ENCODE results near the gene PREPL. TPM values are rescaled to one million over a fixed set of nuclear protein-coding genes. Genes with fewer than 3 reads are reported as not detected.

The PREPL gene
- total RNA-seq, 1 donor from 2014 or later: 73.6 TPM

DNA sequence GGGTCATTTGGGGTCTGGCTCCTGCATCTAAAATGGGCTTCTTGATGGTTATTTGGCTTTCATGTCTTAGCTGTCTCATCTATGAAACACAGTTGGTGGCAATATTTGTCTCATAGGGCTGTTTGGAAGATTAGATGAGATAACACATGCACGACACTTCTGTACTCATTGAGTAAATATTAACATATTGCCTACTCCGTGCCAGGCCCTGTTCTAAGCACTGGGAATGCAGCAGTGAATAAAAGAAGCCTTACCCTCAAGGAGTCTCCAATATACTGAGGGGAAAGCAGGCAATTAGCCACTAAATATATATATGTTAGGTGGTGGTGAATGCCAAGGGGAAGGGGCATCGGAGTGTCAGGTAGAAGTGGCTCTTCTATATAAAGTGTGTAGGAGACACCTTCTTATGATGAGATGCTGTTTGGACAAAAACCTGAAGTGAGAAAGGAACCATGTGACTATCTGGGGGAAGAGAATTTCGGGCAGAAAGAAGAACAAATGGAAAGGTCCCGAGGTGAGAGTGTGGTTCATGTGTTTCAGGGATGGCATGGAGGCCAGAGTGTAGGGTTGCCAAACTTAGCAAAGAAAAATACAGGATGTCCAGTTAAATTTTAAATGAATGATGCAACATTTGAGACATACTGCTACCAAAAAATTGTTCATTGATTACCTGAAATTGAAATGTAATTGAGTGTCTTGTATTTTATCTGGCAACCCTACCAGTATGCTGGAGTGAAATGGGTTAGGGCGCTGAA, 74.2 kb downstream of the PREPL start:
- Histone ChIP-seq H3K27me3 (ENCODE audit: control insufficient read depth in 3 of 3, insufficient read depth in 3 of 3, low read length in 3 of 3) (peaks cover 0 to 1% (median 0%) of the 10 kb centered on the region in 3 donors), H3K27ac (ENCODE audit: low read depth, low read length) (no peak overlapping the region), H3K4me3 (ENCODE audit: low read length in 3 of 3) (no peak overlapping the region), H3K9me3 (ENCODE audit: control insufficient read depth in 3 of 3, low read length in 3 of 3) (no peaks in the 10 kb centered on the region), H3K9ac (ENCODE audit: low read depth in 1 of 3, low read length in 3 of 3) (no peak overlapping the region), H3K4me1 (ENCODE audit: control insufficient read depth in 3 of 3, insufficient read depth in 3 of 3, low read length in 3 of 3) (peaks cover 0 to 8% (median 6%) of the 10 kb centered on the region in 3 donors), H3K36me3 (ENCODE audit: control insufficient read depth in 3 of 3, insufficient read depth in 3 of 3, low read length in 3 of 3) (no peaks in the 10 kb centered on the region)

- Histone ChIP-seq H3K9ac (ENCODE audit: low read depth in 1 of 3, low read length in 3 of 3) (no peak overlapping the region), H3K4me1 (ENCODE audit: control insufficient read depth in 3 of 3, insufficient read depth in 3 of 3, low read length in 3 of 3) (peaks cover 0 to 5% (median 0%) of the 10 kb centered on the region in 3 donors), H3K27me3 (ENCODE audit: control insufficient read depth in 3 of 3, insufficient read depth in 3 of 3, low read length in 3 of 3) (no peaks in the 10 kb centered on the region), H3K9me3 (ENCODE audit: control insufficient read depth in 3 of 3, low read length in 3 of 3) (no peaks in the 10 kb centered on the region), H3K4me3 (ENCODE audit: low read length in 3 of 3) (no peak overlapping the region), H3K36me3 (ENCODE audit: control insufficient read depth in 3 of 3, insufficient read depth in 3 of 3, low read length in 3 of 3) (no peaks in the 10 kb centered on the region), H3K27ac (ENCODE audit: low read depth, low read length) (no peak overlapping the region)
These were observed 75.0 kb downstream of the PREPL start for GRCh38 chr2:44286119-44286883.

GRCh38 chr2:44285174-44285573, 76.1 kb downstream of the PREPL start:
- no peak overlapping the region for H3K4me3 ChIP-seq (ENCODE audit: low read length in 3 of 3)
- H3K36me3 ChIP-seq (ENCODE audit: control insufficient read depth in 3 of 3, insufficient read depth in 3 of 3, low read length in 3 of 3): no peaks in the 10 kb centered on the region
- no peaks in the 10 kb centered on the region for H3K27me3 ChIP-seq (ENCODE audit: control insufficient read depth in 3 of 3, insufficient read depth in 3 of 3, low read length in 3 of 3)
- no peaks in the 10 kb centered on the region for H3K9me3 ChIP-seq (ENCODE audit: control insufficient read depth in 3 of 3, low read length in 3 of 3)
- no peaks in the 10 kb centered on the region for H3K4me1 ChIP-seq (ENCODE audit: control insufficient read depth in 3 of 3, insufficient read depth in 3 of 3, low read length in 3 of 3)
- no peak overlapping the region for H3K9ac ChIP-seq (ENCODE audit: low read depth in 1 of 3, low read length in 3 of 3)
- no peak overlapping the region for H3K27ac ChIP-seq (ENCODE audit: low read depth, low read length)

DNA sequence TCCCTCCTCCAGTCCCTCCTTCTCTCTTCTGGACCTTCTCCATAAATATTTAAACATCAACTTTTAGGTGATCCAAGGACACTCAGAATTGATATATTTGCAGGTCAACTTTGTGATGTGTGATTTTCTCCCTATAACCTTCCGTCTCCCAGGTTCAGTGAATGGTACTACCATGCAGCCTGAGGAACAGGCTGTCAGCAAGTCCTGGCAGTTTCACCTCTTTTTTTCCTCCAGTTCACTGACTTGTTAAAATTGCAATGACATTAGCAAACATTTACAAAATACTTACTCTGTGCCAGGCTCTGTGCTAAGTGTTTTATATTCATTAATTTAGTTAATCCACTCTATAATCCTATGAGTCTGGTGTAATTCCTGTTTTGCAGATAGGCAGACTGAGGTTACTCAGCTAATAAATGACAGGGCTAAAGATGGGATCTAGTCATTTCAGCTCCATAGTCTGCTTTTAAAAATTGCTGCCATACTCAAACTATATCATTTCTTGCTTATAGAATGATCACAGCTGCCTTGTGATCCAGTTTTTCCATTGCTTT, 78.1 kb downstream of the PREPL start:
- H3K4me1 ChIP-seq (ENCODE audit: control insufficient read depth in 3 of 3, insufficient read depth in 3 of 3, low read length in 3 of 3): no peaks in the 10 kb centered on the region
- no peak overlapping the region for H3K9ac ChIP-seq (ENCODE audit: low read depth in 1 of 3, low read length in 3 of 3)
- no peak overlapping the region for H3K27ac ChIP-seq (ENCODE audit: low read depth, low read length)
- H3K4me3 ChIP-seq (ENCODE audit: low read length in 3 of 3): no peak overlapping the region
- no peaks in the 10 kb centered on the region for H3K9me3 ChIP-seq (ENCODE audit: control insufficient read depth in 3 of 3, low read length in 3 of 3)
- no peaks in the 10 kb centered on the region for H3K27me3 ChIP-seq (ENCODE audit: control insufficient read depth in 3 of 3, insufficient read depth in 3 of 3, low read length in 3 of 3)
- no peaks in the 10 kb centered on the region for H3K36me3 ChIP-seq (ENCODE audit: control insufficient read depth in 3 of 3, insufficient read depth in 3 of 3, low read length in 3 of 3)

DNA sequence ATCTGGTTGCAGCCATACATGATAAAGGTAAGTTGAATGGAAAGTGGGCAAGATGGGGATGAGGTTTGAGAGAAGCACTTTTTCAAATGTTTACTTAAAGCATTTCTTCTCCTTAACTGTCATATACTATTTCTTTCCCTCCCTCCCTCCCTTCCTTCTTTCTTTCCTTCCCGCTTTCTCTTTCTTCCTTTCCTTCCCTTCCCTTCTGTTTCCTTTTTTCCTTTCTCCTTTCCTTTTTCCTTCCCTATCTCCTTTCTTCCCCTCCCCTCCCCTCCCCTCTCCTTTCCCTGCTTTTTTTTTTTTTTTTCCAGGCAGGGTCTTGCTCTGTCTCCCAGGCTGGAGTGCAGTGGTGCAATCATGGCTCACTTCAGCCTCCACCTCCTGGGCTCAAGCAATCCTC, 80.4 kb downstream of the PREPL start:
- H3K27ac ChIP-seq (ENCODE audit: low read depth, low read length): no peak overlapping the region
- no peak overlapping the region for H3K9ac ChIP-seq (ENCODE audit: low read depth in 1 of 3, low read length in 3 of 3)
- H3K4me3 ChIP-seq (ENCODE audit: low read length in 3 of 3): no peak overlapping the region
- H3K36me3 ChIP-seq (ENCODE audit: control insufficient read depth in 3 of 3, insufficient read depth in 3 of 3, low read length in 3 of 3): no peaks in the 10 kb centered on the region
- H3K27me3 ChIP-seq (ENCODE audit: control insufficient read depth in 3 of 3, insufficient read depth in 3 of 3, low read length in 3 of 3): no peaks in the 10 kb centered on the region
- no peaks in the 10 kb centered on the region for H3K9me3 ChIP-seq (ENCODE audit: control insufficient read depth in 3 of 3, low read length in 3 of 3)
- no peaks in the 10 kb centered on the region for H3K4me1 ChIP-seq (ENCODE audit: control insufficient read depth in 3 of 3, insufficient read depth in 3 of 3, low read length in 3 of 3)

DNA sequence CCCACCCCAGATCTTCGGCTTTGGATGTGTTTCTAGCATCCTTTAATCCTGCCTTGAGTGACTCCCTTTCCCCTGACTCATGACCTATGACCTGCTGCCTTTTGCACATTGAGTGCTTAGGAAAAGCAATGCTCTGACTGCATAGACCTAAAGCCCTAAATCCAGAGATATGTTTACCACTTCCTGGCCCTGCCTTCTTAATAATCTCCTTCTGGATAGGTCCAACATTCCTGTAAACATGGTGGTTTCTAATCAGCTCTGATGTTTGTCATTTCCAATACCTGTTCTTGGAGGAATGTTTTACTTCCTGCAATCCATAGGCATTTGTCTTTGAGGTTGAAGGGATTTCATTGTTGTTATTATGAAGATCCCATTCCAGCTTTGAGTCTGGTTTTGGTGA, 83.8 kb downstream of the PREPL start:
- H3K4me1 ChIP-seq (ENCODE audit: control insufficient read depth in 3 of 3, insufficient read depth in 3 of 3, low read length in 3 of 3): no peaks in the 10 kb centered on the region
- H3K27me3 ChIP-seq (ENCODE audit: control insufficient read depth in 3 of 3, insufficient read depth in 3 of 3, low read length in 3 of 3): no peaks in the 10 kb centered on the region
- no peak overlapping the region for H3K27ac ChIP-seq (ENCODE audit: low read depth, low read length)
- no peaks in the 10 kb centered on the region for H3K36me3 ChIP-seq (ENCODE audit: control insufficient read depth in 3 of 3, insufficient read depth in 3 of 3, low read length in 3 of 3)
- no peak overlapping the region for H3K9ac ChIP-seq (ENCODE audit: low read depth in 1 of 3, low read length in 3 of 3)
- H3K4me3 ChIP-seq (ENCODE audit: low read length in 3 of 3): no peak overlapping the region
- no peaks in the 10 kb centered on the region for H3K9me3 ChIP-seq (ENCODE audit: control insufficient read depth in 3 of 3, low read length in 3 of 3)

DNA sequence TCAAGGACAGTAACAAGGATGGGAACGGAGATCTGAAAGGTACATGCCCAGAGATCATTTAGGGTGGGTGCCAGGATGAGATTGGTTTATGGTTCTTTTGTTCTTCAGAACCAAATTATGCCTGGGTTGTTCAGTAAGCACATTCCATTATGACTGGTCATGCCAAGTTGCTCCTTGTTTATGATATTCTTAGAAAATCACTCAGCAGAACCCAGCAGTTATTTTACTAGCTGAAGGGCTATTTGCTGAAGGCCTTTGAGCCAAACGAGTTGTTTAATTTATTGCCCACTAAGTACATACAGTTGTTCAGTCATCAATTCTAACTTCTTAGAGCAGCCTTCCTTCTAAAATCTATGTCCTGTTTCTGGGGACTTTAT, 85.4 kb downstream of the PREPL start:
- H3K4me3 ChIP-seq (ENCODE audit: low read length in 3 of 3): no peak overlapping the region
- no peak overlapping the region for H3K9ac ChIP-seq (ENCODE audit: low read depth in 1 of 3, low read length in 3 of 3)
- no peaks in the 10 kb centered on the region for H3K4me1 ChIP-seq (ENCODE audit: control insufficient read depth in 3 of 3, insufficient read depth in 3 of 3, low read length in 3 of 3)
- H3K27me3 ChIP-seq (ENCODE audit: control insufficient read depth in 3 of 3, insufficient read depth in 3 of 3, low read length in 3 of 3): no peaks in the 10 kb centered on the region
- no peaks in the 10 kb centered on the region for H3K9me3 ChIP-seq (ENCODE audit: control insufficient read depth in 3 of 3, low read length in 3 of 3)
- no peak overlapping the region for H3K27ac ChIP-seq (ENCODE audit: low read depth, low read length)
- no peaks in the 10 kb centered on the region for H3K36me3 ChIP-seq (ENCODE audit: control insufficient read depth in 3 of 3, insufficient read depth in 3 of 3, low read length in 3 of 3)

- Histone ChIP-seq H3K9ac (ENCODE audit: low read depth in 1 of 3, low read length in 3 of 3) (no peak overlapping the region), H3K4me1 (ENCODE audit: control insufficient read depth in 3 of 3, insufficient read depth in 3 of 3, low read length in 3 of 3) (peaks cover 0 to 1% (median 0%) of the 10 kb centered on the region in 3 donors), H3K27ac (ENCODE audit: low read depth, low read length) (no peak overlapping the region)
These were observed 87.7 kb downstream of the PREPL start for GRCh38 chr2:44273596-44273995.

DNA sequence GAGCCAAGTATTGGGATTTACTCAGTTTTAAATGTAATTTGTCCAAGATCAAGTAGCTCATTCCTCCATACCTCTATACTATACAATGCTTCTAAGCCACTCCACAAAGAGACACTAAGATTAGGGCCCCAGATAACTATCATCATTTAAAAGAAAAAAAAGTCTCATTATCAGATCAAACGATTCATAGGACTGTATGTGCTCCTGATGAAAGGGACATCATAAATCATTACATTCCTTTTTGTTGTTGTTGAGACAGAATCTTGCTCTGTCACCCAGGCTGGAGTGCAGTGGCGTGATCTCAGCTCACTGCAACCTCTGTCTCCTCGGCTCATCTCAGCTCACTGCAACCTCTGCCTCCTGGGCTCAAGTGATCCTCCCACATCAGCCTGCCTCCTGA, 88.2 kb downstream of the PREPL start:
- Histone ChIP-seq H3K36me3 (ENCODE audit: control insufficient read depth in 3 of 3, insufficient read depth in 3 of 3, low read length in 3 of 3) (no peaks in the 10 kb centered on the region), H3K4me3 (ENCODE audit: low read length in 3 of 3) (no peak overlapping the region), H3K27me3 (ENCODE audit: control insufficient read depth in 3 of 3, insufficient read depth in 3 of 3, low read length in 3 of 3) (no peaks in the 10 kb centered on the region), H3K27ac (ENCODE audit: low read depth, low read length) (no peak overlapping the region), H3K4me1 (ENCODE audit: control insufficient read depth in 3 of 3, insufficient read depth in 3 of 3, low read length in 3 of 3) (peaks cover 3 to 6% (median 5%) of the 10 kb centered on the region in 3 donors), H3K9me3 (ENCODE audit: control insufficient read depth in 3 of 3, low read length in 3 of 3) (no peaks in the 10 kb centered on the region), H3K9ac (ENCODE audit: low read depth in 1 of 3, low read length in 3 of 3) (no peak overlapping the region)

More at GRCh38 chr2:44273596-44273995, 87.7 kb downstream of the PREPL start:
- H3K4me3 ChIP-seq (ENCODE audit: low read length in 3 of 3): no peak overlapping the region
- H3K36me3 ChIP-seq (ENCODE audit: control insufficient read depth in 3 of 3, insufficient read depth in 3 of 3, low read length in 3 of 3): no peaks in the 10 kb centered on the region
- H3K27me3 ChIP-seq (ENCODE audit: control insufficient read depth in 3 of 3, insufficient read depth in 3 of 3, low read length in 3 of 3): no peaks in the 10 kb centered on the region
- no peaks in the 10 kb centered on the region for H3K9me3 ChIP-seq (ENCODE audit: control insufficient read depth in 3 of 3, low read length in 3 of 3)

- peaks cover 5 to 16% (median 14%) of the 10 kb centered on the region in 3 donors for H3K4me1 ChIP-seq (ENCODE audit: control insufficient read depth in 3 of 3, insufficient read depth in 3 of 3, low read length in 3 of 3)
- H3K4me3 ChIP-seq (ENCODE audit: low read length in 3 of 3): no peak overlapping the region
- H3K9me3 ChIP-seq (ENCODE audit: control insufficient read depth in 3 of 3, low read length in 3 of 3): no peaks in the 10 kb centered on the region
- H3K27ac ChIP-seq (ENCODE audit: low read depth, low read length): no peak overlapping the region
- no peaks in the 10 kb centered on the region for H3K27me3 ChIP-seq (ENCODE audit: control insufficient read depth in 3 of 3, insufficient read depth in 3 of 3, low read length in 3 of 3)
- no peaks in the 10 kb centered on the region for H3K36me3 ChIP-seq (ENCODE audit: control insufficient read depth in 3 of 3, insufficient read depth in 3 of 3, low read length in 3 of 3)
- H3K9ac ChIP-seq (ENCODE audit: low read depth in 1 of 3, low read length in 3 of 3): no peak overlapping the region
These were observed 90.0 kb downstream of the PREPL start for GRCh38 chr2:44271296-44271695.

All from skeletal muscle tissue (tissue), 4 donors.